Mucosa of rectum (tissue), 2 donors: ENCODE data around the gene KDM6B.

Source experiments
- H3K27ac ChIP-seq, 2 donors: one replicate each; pipeline ENCODE4 v1.7.0; 2013; ENCODE audit warnings: inconsistent platforms in 2 of 2, low read depth in 2 of 2, low read length in 2 of 2
- H3K27me3 ChIP-seq, 2 donors: one replicate each; pipeline ENCODE4 v1.7.0; 2013; ENCODE audit warnings: low read length in 2 of 2; ENCODE audit not compliant: control insufficient read depth in 2 of 2, insufficient read depth in 2 of 2
- H3K36me3 ChIP-seq, 2 donors: one replicate each; pipeline ENCODE4 v1.7.0; 2013; ENCODE audit warnings: low read length in 2 of 2; ENCODE audit not compliant: control insufficient read depth in 2 of 2, insufficient read depth in 2 of 2
- H3K4me1 ChIP-seq, 2 donors: one replicate each; pipeline ENCODE4 v1.7.0; 2013; ENCODE audit warnings: low read length in 2 of 2, mild to moderate bottlenecking in 1 of 2; ENCODE audit not compliant: control insufficient read depth in 2 of 2, insufficient read depth in 2 of 2
- H3K4me3 ChIP-seq, 2 donors: one replicate each; pipeline ENCODE4 v1.7.0; 2013; ENCODE audit warnings: low read length in 2 of 2
- H3K9ac ChIP-seq, 2 donors: one replicate each; pipeline ENCODE4 v1.7.0; 2013; ENCODE audit warnings: low read length in 2 of 2, low read depth in 1 of 2, mild to moderate bottlenecking in 1 of 2
- H3K9me3 ChIP-seq, 2 donors: one replicate each; pipeline ENCODE4 v1.7.0; 2013; ENCODE audit warnings: low read length in 2 of 2; ENCODE audit not compliant: control insufficient read depth in 2 of 2
- donor health status: healthy.
- donor health status: Normal muscosa, but diverticular disease.

KDM6B gene

GRCh38 chr17:7820231-7820630 lies 13.8 kb upstream of the KDM6B start:
- Histone ChIP-seq H3K27ac (no peak overlapping the region), H3K9me3 (no peaks in the 10 kb centered on the region), H3K4me1 (no peaks in the 10 kb centered on the region), H3K4me3 (no peak overlapping the region), H3K36me3 (no peaks in the 10 kb centered on the region), H3K27me3 (no peaks in the 10 kb centered on the region), H3K9ac (no peak overlapping the region)

- Histone ChIP-seq H3K9me3 (no peaks in the 10 kb centered on the region), H3K4me3 (no peak overlapping the region), H3K36me3 (no peaks in the 10 kb centered on the region), H3K27me3 (no peaks in the 10 kb centered on the region), H3K27ac (no peak overlapping the region), H3K4me1 (no peaks in the 10 kb centered on the region), H3K9ac (no peak overlapping the region)
These were observed 11.9 kb upstream of the KDM6B start for GRCh38 chr17:7822126-7822525.

GRCh38 chr17:7823581-7824001 lies 10.4 kb upstream of the KDM6B start:
- Histone ChIP-seq H3K27ac (no peak overlapping the region), H3K4me1 (no peaks in the 10 kb centered on the region), H3K4me3 (no peak overlapping the region), H3K36me3 (no peaks in the 10 kb centered on the region), H3K9ac (no peak overlapping the region), H3K9me3 (no peaks in the 10 kb centered on the region), H3K27me3 (no peaks in the 10 kb centered on the region)

GRCh38 chr17:7824021-7824924 lies 9.7 kb upstream of the KDM6B start:
- Histone ChIP-seq H3K27ac (no peak overlapping the region), H3K4me3 (no peak overlapping the region), H3K4me1 (no peaks in the 10 kb centered on the region), H3K9me3 (no peaks in the 10 kb centered on the region), H3K36me3 (no peaks in the 10 kb centered on the region), H3K27me3 (no peaks in the 10 kb centered on the region), H3K9ac (no peak overlapping the region)

GRCh38 chr17:7825206-7825990 lies 8.6 kb upstream of the KDM6B start:
- H3K4me1 ChIP-seq = no peaks in the 10 kb centered on the region

GRCh38 chr17:7830616-7831015 lies 3.4 kb upstream of the KDM6B start:
- Histone ChIP-seq H3K27me3 (peaks cover 0 to 5% of the 10 kb centered on the region in 2 donors), H3K4me3 (no peak overlapping the region), H3K4me1 (peaks cover 10 to 12% of the 10 kb centered on the region in 2 donors), H3K27ac (no peak overlapping the region), H3K36me3 (no peaks in the 10 kb centered on the region), H3K9ac (no peak overlapping the region), H3K9me3 (no peaks in the 10 kb centered on the region)

More at GRCh38 chr17:7825206-7825990, 8.6 kb upstream of the KDM6B start:
- H3K9me3 ChIP-seq = no peaks in the 10 kb centered on the region
- H3K27me3 ChIP-seq = peaks cover 0 to 4% of the 10 kb centered on the region in 2 donors
- no peak overlapping the region for H3K9ac ChIP-seq
- no peak overlapping the region for H3K4me3 ChIP-seq
- no peaks in the 10 kb centered on the region for H3K36me3 ChIP-seq
- H3K27ac ChIP-seq = no peak overlapping the region

- no peaks in the 10 kb centered on the region for H3K36me3 ChIP-seq
These were observed 2.8 kb upstream of the KDM6B start for GRCh38 chr17:7831233-7831632.

GRCh38 chr17:7832431-7832830 lies 1.6 kb upstream of the KDM6B start:
- no peaks in the 10 kb centered on the region for H3K36me3 ChIP-seq
- no peak overlapping the region for H3K4me3 ChIP-seq
- no peak overlapping the region for H3K9ac ChIP-seq
- peaks cover 20 to 27% of the 10 kb centered on the region in 2 donors for H3K4me1 ChIP-seq
- peaks cover 0 to 5% of the 10 kb centered on the region in 2 donors for H3K27me3 ChIP-seq
- no peak overlapping the region for H3K27ac ChIP-seq
- H3K9me3 ChIP-seq = no peaks in the 10 kb centered on the region

More at GRCh38 chr17:7831233-7831632, 2.8 kb upstream of the KDM6B start:
- Histone ChIP-seq H3K4me1 (peaks cover 12 to 18% of the 10 kb centered on the region in 2 donors), H3K27ac (no peak overlapping the region), H3K9me3 (no peaks in the 10 kb centered on the region), H3K4me3 (no peak overlapping the region), H3K27me3 (peaks cover 0 to 5% of the 10 kb centered on the region in 2 donors), H3K9ac (no peak overlapping the region)

- Histone ChIP-seq H3K4me1 (peaks cover 25 to 32% of the 10 kb centered on the region in 2 donors), H3K9me3 (no peaks in the 10 kb centered on the region), H3K36me3 (no peaks in the 10 kb centered on the region), H3K27me3 (peaks cover 0 to 5% of the 10 kb centered on the region in 2 donors), H3K9ac (peak overlapping the region; percentile 43 to 96), H3K4me3 (peak overlapping the region; percentile 14 to 94), H3K27ac (peak overlapping the region; percentile 98 to 99)
These were observed 814 bp upstream of the KDM6B start for GRCh38 chr17:7833011-7833794.
